Stimulated activated naive CD8-positive, alpha-beta T cell treated with anti-CD3 and anti-CD28 coated beads, Interleukin-15, Interleukin-2, amounts not matched to agents 100 U/mL and 50 U/mL, for 24 hours (primary cell): ENCODE data around the gene ZSCAN32.

Source experiments
- ATAC-seq: fragments of 150-1000 bp; cut with Tn5 transposase; one replicate; pipeline ENCODE4 v1.10.0; 2021
- DNase-seq: peaks from one replicate; pipeline ENCODE4 v3.0.0; 2021

The ZSCAN32 gene

DNA sequence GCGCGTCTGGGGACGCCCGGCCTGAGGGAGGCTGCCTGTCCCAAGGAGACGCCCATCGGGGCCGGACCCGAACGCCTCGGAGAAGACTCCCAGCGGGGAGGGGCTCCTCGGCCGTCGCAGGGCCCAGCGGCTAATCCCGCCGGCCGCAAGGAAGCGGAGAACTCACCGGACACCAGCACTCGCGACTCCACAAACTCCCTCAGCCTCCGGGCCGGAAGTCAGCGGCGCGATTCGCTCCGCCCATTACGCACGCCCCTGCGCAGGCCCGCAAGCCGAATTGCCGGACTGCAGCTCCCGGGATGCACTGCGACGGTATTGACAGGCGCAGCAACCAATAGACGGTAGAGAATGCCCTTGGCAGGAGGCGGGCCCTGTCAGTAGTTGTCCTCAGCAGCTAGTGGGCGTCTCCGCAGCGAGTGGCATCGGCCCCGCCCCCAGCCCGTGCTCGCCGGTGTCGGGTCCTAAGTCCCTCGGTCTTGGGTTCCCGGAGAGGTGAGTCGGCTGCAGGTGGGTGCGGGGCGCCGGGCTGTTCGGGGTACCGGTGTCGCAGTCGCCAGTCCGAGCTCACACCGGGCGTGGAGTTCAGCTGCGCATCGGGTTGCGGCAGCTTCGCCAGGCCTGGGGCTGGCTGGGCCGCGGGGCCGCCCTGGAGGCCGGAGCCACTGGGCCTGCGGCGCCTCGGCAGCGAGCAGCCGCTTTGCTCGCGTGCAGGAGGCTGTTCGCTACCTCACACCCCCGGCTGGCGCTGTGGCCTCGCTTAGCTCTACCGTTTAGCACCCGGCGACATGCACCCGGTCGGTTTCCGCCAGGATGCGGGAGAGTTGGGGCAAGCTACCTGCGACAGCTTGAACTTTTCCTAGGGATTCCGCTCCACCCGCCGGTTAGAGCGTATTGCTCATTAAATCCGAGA is at the start of gene ZSCAN32, which contains the start of gene ZNF174:
Gene ZSCAN32 (minus strand): TSS at position 226 of the 910 bp plus-strand sequence. CDS start 3,447 bp downstream, outside the sequence.
Gene ZNF174 (plus strand): TSS at position 437 of the 910 bp plus-strand sequence. CDS start 790 bp downstream, outside the sequence.
- DNase-seq (peak; percentile 98), ATAC-seq (peak; percentile 99)

- DNase-seq, result peak; percentile 36
- peak; percentile 65 for ATAC-seq
Measured at GRCh38 chr16:3444032-3444388, 43.2 kb upstream of the ZSCAN32 start.

DNA sequence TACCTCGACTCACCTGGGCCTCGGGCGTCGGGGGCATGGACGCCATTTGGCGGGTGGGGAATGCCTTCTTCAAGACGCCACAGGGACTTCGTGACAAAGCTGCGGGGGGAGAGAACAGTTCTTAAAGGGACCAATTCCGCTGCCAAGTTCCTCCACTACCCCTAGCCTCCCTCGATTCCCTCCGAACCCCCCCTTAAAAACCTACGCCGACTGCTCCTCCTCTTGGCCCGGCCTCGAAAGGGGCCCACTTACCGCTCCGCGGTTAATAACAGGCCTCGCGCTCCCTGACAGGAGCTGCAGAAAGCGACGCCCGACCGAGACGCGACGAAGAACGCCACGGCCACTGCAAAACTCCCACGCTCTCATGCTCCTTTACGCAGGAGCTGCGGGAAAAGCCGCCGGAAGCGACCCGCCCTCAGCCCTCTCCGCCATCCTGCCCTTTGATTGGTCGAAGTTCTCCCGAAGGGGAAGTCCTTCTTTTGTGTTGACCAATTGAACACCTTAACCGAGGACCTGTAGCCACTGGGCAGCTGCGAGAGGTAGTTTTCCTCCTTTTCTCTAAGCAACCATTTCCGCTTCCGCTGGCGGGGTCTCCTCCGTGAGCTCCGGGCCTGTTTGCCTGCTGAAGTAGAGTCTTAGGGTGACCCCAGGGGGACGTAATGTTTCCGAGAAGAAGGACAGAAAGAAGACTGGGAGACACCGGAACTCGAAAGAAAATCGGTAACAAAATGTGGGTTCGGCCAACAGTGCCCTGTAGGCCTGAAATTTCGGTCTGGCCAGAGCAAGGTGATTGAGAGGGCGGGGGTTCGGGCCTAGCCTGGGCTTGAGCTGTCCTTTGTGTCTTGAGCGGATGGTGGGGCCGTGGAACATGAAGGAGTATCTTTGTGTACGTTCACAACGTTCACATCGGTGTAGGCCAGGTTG is 42.6 kb upstream of the ZSCAN32 start, which contains the start of the genes NAA60 and ZNF597:
Gene NAA60 (plus strand): TSS at position 573 of the 924 bp plus-strand sequence. CDS start 32,548 bp downstream, outside the sequence.
Gene ZNF597 (minus strand): TSS at position 397 of the 924 bp plus-strand sequence. CDS start 351 bp downstream, at position 46.
- DNase-seq, result peak; percentile 77
- peak; percentile 95 for ATAC-seq

DNA sequence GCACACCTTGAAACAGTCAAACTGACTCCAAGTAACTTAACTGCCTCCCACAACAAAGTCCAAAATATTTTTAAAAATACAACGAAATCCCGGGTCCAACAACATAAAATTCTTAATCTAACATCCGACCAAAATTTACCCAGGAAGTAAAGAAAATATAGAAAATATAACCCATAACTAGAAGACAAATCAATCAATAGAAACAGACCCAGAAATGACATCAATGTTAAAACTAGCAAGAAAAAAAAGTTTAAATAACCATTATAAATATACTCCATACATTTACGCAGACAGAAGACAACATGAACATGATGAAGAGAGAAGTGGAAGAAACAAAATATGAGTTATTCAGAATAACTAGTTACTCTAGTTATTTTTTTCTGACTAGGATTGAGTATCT is 38.8 kb upstream of the ZSCAN32 start:
- no peak for DNase-seq
- ATAC-seq, result no peak

- ATAC-seq (no peak), DNase-seq (no peak)
Measured at GRCh38 chr16:3434373-3434772, 33.6 kb upstream of the ZSCAN32 start.

- ATAC-seq, result peak; percentile 76
- DNase-seq, result peak; percentile 64
Measured at GRCh38 chr16:3431779-3432219, 31.0 kb upstream of the ZSCAN32 start.

DNA sequence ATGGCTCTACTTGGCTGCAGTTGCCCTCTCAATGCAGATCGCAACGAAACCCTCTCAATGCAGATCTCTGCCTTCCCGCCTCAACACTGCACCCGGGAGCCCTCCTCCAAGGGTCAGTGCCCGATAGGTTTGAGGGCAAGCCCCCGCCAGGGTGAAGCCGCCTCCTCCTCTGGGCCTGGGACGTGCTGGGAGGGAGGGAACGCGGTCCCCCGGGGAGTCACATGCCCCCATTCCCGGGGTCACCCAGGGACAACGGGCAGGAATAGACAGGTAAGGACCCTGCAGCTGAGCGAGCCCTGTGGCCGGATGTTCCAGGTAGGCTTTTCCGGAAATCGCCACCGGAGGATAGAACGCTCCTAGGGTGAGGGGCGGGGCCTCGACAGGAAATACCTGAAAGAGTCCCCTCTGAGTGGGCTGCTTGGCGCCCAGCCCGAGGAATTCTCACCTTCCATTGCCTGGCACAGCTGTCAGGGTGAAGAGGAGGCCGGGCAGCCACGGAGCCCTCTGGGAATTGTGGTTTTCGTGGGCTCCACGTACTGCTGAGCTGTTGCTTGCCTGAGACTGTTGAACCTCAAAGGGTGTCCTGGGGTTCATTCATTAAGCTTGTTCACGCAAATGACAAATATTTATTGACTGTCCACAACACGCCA is 13.1 kb upstream of the ZSCAN32 start:
- DNase-seq (no peak), ATAC-seq (no peak)

DNA sequence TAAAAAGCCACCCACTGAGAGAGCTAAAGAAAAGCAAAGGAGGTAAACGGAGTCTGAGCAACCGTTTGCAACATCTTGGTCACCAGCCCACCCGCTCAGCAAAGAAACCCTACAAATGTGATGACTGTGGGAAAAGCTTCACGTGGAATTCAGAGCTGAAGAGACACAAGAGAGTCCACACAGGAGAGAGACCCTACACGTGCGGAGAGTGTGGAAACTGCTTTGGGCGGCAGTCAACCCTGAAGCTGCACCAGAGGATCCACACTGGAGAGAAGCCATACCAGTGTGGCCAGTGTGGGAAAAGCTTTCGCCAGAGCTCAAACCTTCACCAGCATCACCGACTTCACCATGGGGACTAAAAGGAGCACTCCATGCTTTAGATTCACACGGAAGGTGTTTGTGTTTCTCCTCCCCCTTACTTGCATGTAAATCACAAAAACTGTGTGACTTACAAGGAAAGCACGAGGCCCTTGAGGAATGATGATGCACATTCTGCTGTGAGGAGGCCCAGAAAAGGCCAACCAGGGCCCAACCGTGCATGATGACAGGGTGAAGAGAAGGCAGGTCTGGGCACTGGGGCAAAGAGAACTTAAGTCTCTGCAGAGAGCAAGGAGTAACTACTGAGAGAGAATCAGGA is 7.9 kb upstream of the ZSCAN32 start:
- DNase-seq, result no peak
- no peak for ATAC-seq

DNA sequence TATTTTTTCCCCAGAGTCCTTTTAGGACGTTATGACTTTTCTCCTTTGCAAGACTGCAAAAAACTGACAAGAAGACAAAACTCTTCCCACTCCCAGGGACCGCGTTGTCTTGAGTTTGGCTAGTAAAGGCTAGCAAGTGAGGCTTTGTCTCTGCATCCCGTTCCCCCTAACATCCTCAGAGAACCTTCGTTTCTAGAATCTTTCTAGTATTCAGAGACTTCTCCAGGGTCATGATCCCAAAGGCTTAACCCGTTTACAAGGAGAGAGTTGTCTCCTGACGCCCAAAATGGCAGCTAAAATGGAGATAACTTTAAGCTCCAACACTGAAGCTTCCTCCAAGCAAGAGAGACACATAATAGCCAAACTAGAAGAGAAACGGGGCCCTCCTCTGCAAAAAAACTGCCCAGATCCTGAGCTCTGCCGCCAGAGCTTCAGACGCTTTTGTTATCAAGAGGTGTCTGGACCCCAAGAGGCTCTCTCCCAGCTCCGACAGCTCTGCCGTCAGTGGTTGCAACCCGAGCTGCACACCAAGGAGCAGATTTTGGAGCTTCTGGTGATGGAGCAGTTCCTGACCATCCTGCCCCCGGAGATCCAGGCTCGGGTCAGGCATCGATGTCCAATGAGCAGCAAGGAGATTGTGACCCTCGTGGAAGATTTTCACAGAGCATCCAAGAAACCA is 1.1 kb upstream of the ZSCAN32 start:
- ATAC-seq, result no peak
- DNase-seq, result no peak

GRCh38 chr16:3400446-3400778 is 392 bp downstream of the ZSCAN32 start:
- DNase-seq (no peak), ATAC-seq (peak; percentile 37)

- DNase-seq (no peak), ATAC-seq (no peak)
Measured at GRCh38 chr16:3389663-3390338, 11.0 kb downstream of the ZSCAN32 start.

DNA sequence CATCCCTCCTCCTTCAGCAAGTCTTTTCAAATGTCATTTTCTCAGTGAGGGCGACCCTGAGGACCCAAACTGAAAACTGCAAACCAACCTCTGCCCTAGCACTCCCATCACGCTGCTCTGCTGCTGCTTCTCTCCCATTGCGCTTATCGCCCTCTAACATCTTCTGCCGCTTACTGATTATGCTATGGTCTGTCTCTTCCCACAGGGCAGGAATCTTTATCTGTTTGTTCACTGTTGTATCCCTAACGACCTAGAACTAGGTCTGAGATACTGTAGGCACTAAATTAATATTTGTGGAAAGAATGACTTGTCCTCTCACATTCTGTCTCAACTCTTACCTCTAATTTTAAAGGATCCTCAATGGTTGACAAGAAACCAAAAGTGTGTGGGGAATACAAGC is 12.5 kb downstream of the ZSCAN32 start:
- no peak for DNase-seq
- no peak for ATAC-seq

- ATAC-seq, result no peak
- no peak for DNase-seq
Measured at GRCh38 chr16:3383045-3383448, 17.8 kb downstream of the ZSCAN32 start.

- ATAC-seq (no peak), DNase-seq (no peak)
Measured at GRCh38 chr16:3377917-3378316, 22.9 kb downstream of the ZSCAN32 start.

GRCh38 chr16:3375680-3376079 is 25.1 kb downstream of the ZSCAN32 start:
- no peak for DNase-seq
- no peak for ATAC-seq

DNA sequence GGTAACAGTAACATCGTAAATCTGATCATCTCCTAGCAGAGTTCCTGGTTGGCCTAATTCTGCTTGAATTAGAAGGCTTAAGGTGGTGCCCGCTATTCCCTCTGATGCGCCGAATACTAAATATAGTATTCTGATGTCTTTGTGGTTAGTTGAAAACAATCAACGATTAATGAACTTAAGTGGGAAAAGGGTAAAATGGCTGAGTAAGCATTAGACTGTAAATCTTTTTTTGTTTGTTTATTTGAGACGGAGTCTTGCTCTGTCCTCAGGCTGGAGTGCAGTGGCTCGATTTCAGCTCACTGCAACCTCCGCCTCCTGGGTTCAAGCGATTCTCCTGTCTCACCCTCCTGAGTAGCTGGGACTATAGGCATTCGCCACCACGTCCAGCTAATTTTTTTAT is 31.7 kb downstream of the ZSCAN32 start:
- DNase-seq (no peak), ATAC-seq (no peak)

- peak; percentile 84 for DNase-seq
- peak; percentile 98 for ATAC-seq
Measured at GRCh38 chr16:3364774-3365427, 35.9 kb downstream of the ZSCAN32 start.

- DNase-seq (no peak), ATAC-seq (no peak)
Measured at GRCh38 chr16:3363793-3364192, 37.0 kb downstream of the ZSCAN32 start.

DNA sequence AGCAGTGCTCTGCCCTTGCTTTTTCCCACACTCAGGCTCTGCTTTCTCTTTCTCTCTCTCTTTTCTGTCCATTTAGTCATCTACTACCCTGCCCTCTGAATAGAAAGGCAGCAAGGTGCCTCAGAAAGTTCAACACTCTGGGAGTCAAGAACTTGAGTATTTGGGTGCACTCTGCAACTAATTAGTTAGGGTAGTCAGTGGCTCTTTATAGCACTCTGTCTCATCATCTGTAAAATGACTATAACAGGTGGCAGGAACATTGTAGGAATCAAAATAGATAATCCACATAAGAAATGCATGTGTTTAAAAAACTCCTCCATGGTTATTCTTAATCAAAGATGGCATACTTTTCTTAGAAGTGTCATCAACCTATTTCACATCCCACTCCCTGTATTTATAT is 37.9 kb downstream of the ZSCAN32 start:
- ATAC-seq (no peak), DNase-seq (no peak)

GRCh38 chr16:3358871-3359270 is 41.9 kb downstream of the ZSCAN32 start:
- DNase-seq (no peak), ATAC-seq (no peak)
